K562 (cell line): Measurements from ENCODE around the gene MSRB3. TPM values are rescaled to one million over a fixed set of nuclear protein-coding genes. Genes with fewer than 3 reads are reported as not detected.

Source experiments
- ATAC-seq: fragments of 200-7000 bp; cut with Tn5 transposase; 3 replicates; pipeline ENCODE4 v1.9.1; 2020; ENCODE audit warnings: moderate library complexity
- BruUV-seq: library from RNA; stranded (reverse); fragments of 400-500 nt; replicated peaks from 2 replicates; lab custom pipeline; 2021; lab: Mats Ljungman, UMichigan
- CTCF ChIA-PET: fragments of 300-600 bp; formaldehyde crosslinking; extraction: SDS; loops from one replicate; lab custom pipeline; 2021; ENCODE audit warnings: low intra/inter-chr PET ratio; lab: Yijun Ruan, JAX
- POLR2A ChIA-PET: fragments of 300-600, 350-650 bp; sonication (Branson Sonifier 250); formaldehyde crosslinking; extraction: SDS; loops from one replicate; lab custom pipeline; 2021; ENCODE audit warnings: antibody characterized with exemption, inconsistent platforms; lab: Yijun Ruan, JAX
- DNase-seq, 4 experiments: peaks; one replicate each; pipeline versions ENCODE4 v3.0.0 to v3.0.0-alpha.2; 2011 to 2018; ENCODE audit warnings: low spot score in 3 of 4, mixed read lengths in 3 of 4; ENCODE audit errors: extremely low read depth in 1 of 4
- FAIRE-seq: peaks from 2 replicates; lab custom pipeline; 2011; peaks lifted over from hg19 to GRCh38; lab: Jason Lieb, UNC
- H2AFZ ChIP-seq: 2 replicates; pipeline ENCODE4 v1.6.0; 2011; ENCODE audit warnings: low read depth, low read length, control low read depth, inconsistent platforms
- H3K27ac ChIP-seq: fragments of 200-600 bp; 3 replicates; pipeline ENCODE4 v1.8.0; 2011; ENCODE audit warnings: low read depth, mild to moderate bottlenecking, control low read depth, inconsistent platforms, low read length, moderate library complexity, mixed read lengths; ENCODE audit errors: extremely low read depth
- H3K27me3 ChIP-seq, 2 experiments: fragments of 300-600 bp in 1 of 2; 2 replicates in 1 of 2; 3 replicates in 1 of 2; pipeline versions ENCODE4 v1.6.0 to v1.8.0; 2011; ENCODE audit warnings: inconsistent platforms in 2 of 2, low read length in 2 of 2, mild to moderate bottlenecking in 1 of 2, mixed read lengths in 1 of 2, moderate library complexity in 1 of 2; ENCODE audit not compliant: control insufficient read depth in 2 of 2, insufficient read depth in 2 of 2
- H3K36me3 ChIP-seq: fragments of 300-600 bp; 3 replicates; pipeline ENCODE4 v1.8.0; 2011; ENCODE audit warnings: mild to moderate bottlenecking, low read length, inconsistent platforms; ENCODE audit not compliant: control insufficient read depth, insufficient read depth
- H3K4me1 ChIP-seq, 2 experiments: fragments of 200-600 bp in 1 of 2; replicated peaks in 1 of 2; 2 replicates in 1 of 2; 3 replicates in 1 of 2; pipeline versions ENCODE4 v1.5.1 to v1.8.0; 2011; ENCODE audit warnings: inconsistent platforms in 2 of 2, low read length in 2 of 2, mild to moderate bottlenecking in 1 of 2, mixed read lengths in 1 of 2, moderate library complexity in 1 of 2; ENCODE audit not compliant: control insufficient read depth in 2 of 2, insufficient read depth in 2 of 2
- H3K4me2 ChIP-seq: 2 replicates; pipeline ENCODE4 v1.6.1; 2011; ENCODE audit warnings: low read length, control low read depth, inconsistent platforms, mixed read lengths; ENCODE audit not compliant: insufficient read depth
- H3K4me3 ChIP-seq: fragments of 200-600 bp; sonication (generic), shearing (Covaris generic); 2 replicates; pipeline ENCODE4 v1.5.1; 2016; ENCODE audit warnings: control low read depth, inconsistent platforms
- H3K79me2 ChIP-seq: fragments of 200-600 bp; 3 replicates; pipeline ENCODE4 v1.8.0; 2011; ENCODE audit warnings: low read length, inconsistent platforms; ENCODE audit not compliant: control insufficient read depth, insufficient read depth
- H3K9ac ChIP-seq, 2 experiments: 2 replicates each; pipeline versions ENCODE4 v1.6.0 to v1.6.1; 2011; ENCODE audit warnings: low read depth in 2 of 2, low read length in 2 of 2, control low read depth in 1 of 2, inconsistent platforms in 1 of 2, mild to moderate bottlenecking in 1 of 2, mixed read lengths in 1 of 2; ENCODE audit not compliant: insufficient read depth in 1 of 2
- H3K9me1 ChIP-seq: one replicate; pipeline ENCODE4 v1.6.0; 2011; ENCODE audit warnings: inconsistent platforms, mild to moderate bottlenecking, low read length, moderate library complexity; ENCODE audit not compliant: control insufficient read depth, insufficient read depth
- H3K9me3 ChIP-seq: replicated peaks from 2 replicates; pipeline ENCODE4 v1.5.1; 2011; ENCODE audit warnings: low read depth, low read length, inconsistent platforms; ENCODE audit not compliant: control insufficient read depth, insufficient read depth
- H4K20me1 ChIP-seq: replicated peaks from 2 replicates; pipeline ENCODE4 v1.6.1; 2011; ENCODE audit warnings: low read length, inconsistent platforms, mixed read lengths; ENCODE audit not compliant: control insufficient read depth, insufficient read depth
- ARNT ChIP-seq, 2 experiments: fragments of 450-650 bp; IDR thresholded peaks; 2 replicates each; pipeline ENCODE4 v1.6.1; 2016; ENCODE audit warnings: mild to moderate bottlenecking in 1 of 2
- ASH1L ChIP-seq: fragments of 450-650 bp; IDR thresholded peaks from 2 replicates; pipeline ENCODE4 v1.6.1; 2018; ENCODE audit warnings: borderline replicate concordance, mild to moderate bottlenecking, low read depth; ENCODE audit not compliant: partially characterized antibody
- ETV5 ChIP-seq: sonication (generic); formaldehyde crosslinking; IDR thresholded peaks from 2 replicates; pipeline ENCODE4 v1.4.0; 2020; ENCODE audit warnings: low read depth, mild to moderate bottlenecking, missing genetic modification reagents
- HBP1 ChIP-seq: fragments of 450-650 bp; formaldehyde crosslinking; IDR thresholded peaks from 2 replicates; pipeline ENCODE4 v1.4.0; 2022; ENCODE audit warnings: missing genetic modification characterization
- NR1H2 ChIP-seq: sonication (generic); formaldehyde crosslinking; IDR thresholded peaks from 2 replicates; pipeline ENCODE4 v1.4.0; 2020; ENCODE audit warnings: mild to moderate bottlenecking, missing genetic modification reagents
- NRF1 ChIP-seq, 2 experiments: fragments of 450-650 bp; IDR thresholded peaks in 1 of 2; conservative IDR thresholded peaks in 1 of 2; 2 replicates each; pipeline ENCODE4 v1.6.1; 2014; ENCODE audit warnings: mild to moderate bottlenecking in 2 of 2
- SMARCC2 ChIP-seq: fragments of 450-650 bp; IDR thresholded peaks from 2 replicates; pipeline ENCODE4 v1.6.1; 2017; ENCODE audit warnings: antibody characterized with exemption, moderate library complexity, mild to moderate bottlenecking, low read depth
- STAT5A ChIP-seq: IDR thresholded peaks from 2 replicates; pipeline ENCODE4 v1.6.1; 2012; ENCODE audit warnings: low read length, inconsistent platforms, borderline replicate concordance
- TAF1 ChIP-seq: IDR thresholded peaks from 2 replicates; pipeline ENCODE4 v1.6.1; 2011; ENCODE audit warnings: mild to moderate bottlenecking, low read length, moderate library complexity; ENCODE audit not compliant: insufficient read depth, control insufficient read depth, severe bottlenecking; ENCODE audit errors: extremely low read depth
- ZNF644 ChIP-seq: fragments of 200-800 bp; sonication (Bioruptor generic); IDR thresholded peaks from 2 replicates; pipeline ENCODE4 v1.6.1; 2016; ENCODE audit warnings: low read depth, missing genetic modification characterization, missing compliant biosample characterization
- ZNF655 ChIP-seq: fragments of 250-450 bp; sonication (Bioruptor Pico); IDR thresholded peaks from 2 replicates; pipeline ENCODE4 v1.5.0; 2021
- WGBS: fragments of 100-300 bp; shearing (Covaris generic); methylation state at CpG from one replicate; pipeline ENCODE4 v1.1.6; 2016; ENCODE audit warnings: low coverage, mixed read lengths; ENCODE audit not compliant: insufficient coverage; ENCODE audit errors: missing lambda C conversion rate; 5-methylcytosine and 5-hydroxymethylcytosine counted together
- in situ Hi-C: fragments of 300-500 bp; cut with MboI; formaldehyde crosslinking; loops from 4 replicates; pipeline ENCODE4 v1.15.0; 2018; ENCODE audit warnings: inconsistent platforms, mixed read lengths
- intact Hi-C: fragments of 100-400 bp; cut with micrococcal nuclease; formaldehyde crosslinking; loops from 2 replicates; pipeline ENCODE4 v1.14.2; 2022
- polyA plus RNA-seq, 8 experiments: library from polyadenylated mRNA; depleted of rRNA in 4 of 8; stranded (reverse) in 5 of 8; unstranded in 3 of 8; fragments of >200 nt; fragmentation: Nextera tagmentation in 2 of 8; fragmentation: Illumina TruSeq in 1 of 8; extraction: Ambion mirVana in 2 of 8; extraction: Trizol in 1 of 8; gene quantifications; 2 replicates each; pipeline versions ENCODE4 v1.2.1 to v1.2.3, GENCODE V29; 2011 to 2014; ENCODE audit warnings: inconsistent platforms in 1 of 8, missing spikeins in 1 of 8
- total RNA-seq, 7 experiments: library from RNA; depleted of rRNA in 6 of 7; stranded (reverse); fragments of >200 nt in 6 of 7; fragmentation: Illumina TruSeq in 2 of 7; extraction: Trizol in 2 of 7; gene quantifications; 2 replicates each; pipeline versions ENCODE4 v1.2.1 to v1.2.3, GENCODE V29; 2011 to 2021; ENCODE audit warnings: low replicate concordance in 1 of 7
- TF ChIP-seq, protein P1 (sequence below): IDR thresholded peaks from 2 replicates; pipeline ENCODE4 v1.6.1; 2011; ENCODE audit not compliant: insufficient read length; ENCODE audit errors: extremely low read depth
- TF ChIP-seq, protein P2 (sequence below): fragments of 250-450 bp; sonication (Bioruptor Pico); IDR thresholded peaks from 2 replicates; pipeline ENCODE4 v1.4.0; 2020; ENCODE audit warnings: borderline replicate concordance

Gene MSRB3
- total and polyA plus RNA-seq, 9 of the 15 experiments (the other 6 are each of a cell fraction or from before 2014, with no cell fraction given): 0.04 TPM; not detected in 8

GRCh38 chr12:65466911-65467310 is 188.4 kb downstream of the MSRB3 start:
- Histone ChIP-seq H3K79me2 (no peaks in the 10 kb centered on the region), H2AFZ (no peak overlapping the region), H3K9ac (no peak overlapping the region), H3K4me2 (no peak overlapping the region), H3K36me3 (no peaks in the 10 kb centered on the region), H3K4me1 (no peaks in the 10 kb centered on the region), H3K27me3 (no peaks in the 10 kb centered on the region), H3K9me1 (no peaks in the 10 kb centered on the region), H4K20me1 (no peaks in the 10 kb centered on the region), H3K27ac (no peak overlapping the region), H3K4me3 (no peak overlapping the region), H3K9me3 (no peaks in the 10 kb centered on the region)
- POLR2A ChIA-PET: no interaction called here
- intact Hi-C loops (no loop called here), in situ Hi-C loops (no loop called here)
- DNase-seq (no peak), FAIRE-seq (no peak), ATAC-seq (no peak)
- BruUV-seq: no TSS peak
- 4% methylated on average over 1 of the region's 1 CpG for WGBS
- CTCF ChIA-PET: no interaction called here
- TF ChIP-seq NR1H2 (CRISPR knock-in tag) (no peak), STAT5A (no peak), ETV5 (CRISPR knock-in tag) (no peak), NRF1 (conservative IDR thresholded peaks at IDR 0.05 in 1 of 2, IDR thresholded peaks at IDR 0.05 in 1 of 2) (no peak), ZNF655 (no peak), ASH1L (no peak), SMARCC2 (no peak), ZNF644 (no peak), TAF1 (no peak), ARNT (IDR thresholded peaks at IDR 0.05) (no peak), HBP1 (no peak)
- TF ChIP-seq, protein P1, sequence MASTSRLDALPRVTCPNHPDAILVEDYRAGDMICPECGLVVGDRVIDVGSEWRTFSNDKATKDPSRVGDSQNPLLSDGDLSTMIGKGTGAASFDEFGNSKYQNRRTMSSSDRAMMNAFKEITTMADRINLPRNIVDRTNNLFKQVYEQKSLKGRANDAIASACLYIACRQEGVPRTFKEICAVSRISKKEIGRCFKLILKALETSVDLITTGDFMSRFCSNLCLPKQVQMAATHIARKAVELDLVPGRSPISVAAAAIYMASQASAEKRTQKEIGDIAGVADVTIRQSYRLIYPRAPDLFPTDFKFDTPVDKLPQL: no peak
- TF ChIP-seq, protein P2, sequence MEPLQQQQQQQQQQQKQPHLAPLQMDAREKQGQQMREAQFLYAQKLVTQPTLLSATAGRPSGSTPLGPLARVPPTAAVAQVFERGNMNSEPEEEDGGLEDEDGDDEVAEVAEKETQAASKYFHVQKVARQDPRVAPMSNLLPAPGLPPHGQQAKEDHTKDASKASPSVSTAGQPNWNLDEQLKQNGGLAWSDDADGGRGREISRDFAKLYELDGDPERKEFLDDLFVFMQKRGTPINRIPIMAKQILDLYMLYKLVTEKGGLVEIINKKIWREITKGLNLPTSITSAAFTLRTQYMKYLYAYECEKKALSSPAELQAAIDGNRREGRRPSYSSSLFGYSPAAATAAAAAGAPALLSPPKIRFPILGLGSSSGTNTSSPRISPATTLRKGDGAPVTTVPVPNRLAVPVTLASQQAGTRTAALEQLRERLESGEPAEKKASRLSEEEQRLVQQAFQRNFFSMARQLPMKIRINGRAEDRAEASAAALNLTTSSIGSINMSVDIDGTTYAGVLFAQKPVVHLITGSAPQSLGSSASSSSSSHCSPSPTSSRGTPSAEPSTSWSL (CRISPR knock-in tag): no peak
